ENCODE data around the gene TAGAP. TPM values are rescaled to one million over a fixed set of nuclear protein-coding genes. Genes with fewer than 3 reads are reported as not detected.

The TAGAP gene
- total RNA-seq, 1 experiment from 2014 or later = not detected

GRCh38 chr6:159042826-159043181 lies 2.0 kb downstream of the TAGAP start:
- no peak overlapping the region for H3K4me2 ChIP-seq (ENCODE audit: insufficient read depth, insufficient read length, low read length)
- no peaks in the 10 kb centered on the region for H3K27me3 ChIP-seq (ENCODE audit: insufficient read depth, low read length)
- H2AK5ac ChIP-seq (ENCODE audit: insufficient read length, low read length) = no peak overlapping the region

More at GRCh38 chr6:159042826-159043181, 2.0 kb downstream of the TAGAP start:
- Histone ChIP-seq H3K79me2 (ENCODE audit: insufficient read depth, low read length) (no peaks in the 10 kb centered on the region), H3K4me1 (ENCODE audit: insufficient read depth, low read length) (no peaks in the 10 kb centered on the region), H3K56ac (ENCODE audit: insufficient read length, low read depth, low read length) (no peak overlapping the region), H4K91ac (ENCODE audit: insufficient read length, low read depth, low read length) (no peak overlapping the region), H2BK5ac (ENCODE audit: insufficient read length, low read length) (no peak overlapping the region), H3K27ac (ENCODE audit: insufficient read length, low read depth, low read length) (no peak overlapping the region), H3T11ph (ENCODE audit: low read length) (no peak overlapping the region), H3K79me1 (ENCODE audit: insufficient read depth, low read depth, low read length, poor library complexity, severe bottlenecking) (no peaks in the 10 kb centered on the region), H4K20me1 (ENCODE audit: control insufficient read depth, insufficient read depth, insufficient read length) (no peaks in the 10 kb centered on the region), H3K9ac (ENCODE audit: extremely low read depth, insufficient read length, low read length) (no peak overlapping the region), H4K8ac (replicated peaks; ENCODE audit: insufficient read length, low read depth, low read length) (no peak overlapping the region), H3K18ac (ENCODE audit: insufficient read length, low read depth, low read length) (no peak overlapping the region), H2BK15ac (ENCODE audit: low read depth, low read length) (no peak overlapping the region), H4K5ac (ENCODE audit: insufficient read length, low read depth, low read length) (no peak overlapping the region), H3K9me3 (ENCODE audit: control insufficient read depth, low read depth, low read length) (no peaks in the 10 kb centered on the region), H3K23me2 (ENCODE audit: insufficient read length, low read depth, low read length, poor library complexity, severe bottlenecking) (no peaks in the 10 kb centered on the region), H2BK120ac (ENCODE audit: low read depth, low read length, poor library complexity, severe bottlenecking) (no peak overlapping the region), H2AFZ (ENCODE audit: low read length) (no peak overlapping the region), H3K4ac (ENCODE audit: low read depth, low read length) (no peak overlapping the region), H3K14ac (ENCODE audit: insufficient read depth, low read length) (no peak overlapping the region), H2BK20ac (ENCODE audit: low read depth, low read length, poor library complexity, severe bottlenecking) (no peak overlapping the region), H2BK12ac (ENCODE audit: insufficient read length, low read depth, low read length) (no peak overlapping the region), H3K23ac (ENCODE audit: insufficient read length, low read depth, low read length) (no peak overlapping the region)
- H3K4me1 Mint-ChIP-seq = peaks cover 12 to 15% of the 10 kb centered on the region in 2 experiments
- no peak overlapping the region for H3K27ac Mint-ChIP-seq
- WGBS (ENCODE audit: extremely low coverage, insufficient read length, low lambda C conversion rate) = no CpG with 5 or more reads among the region's 5 CpGs
- H3K9me3 Mint-ChIP-seq = no peaks in the 10 kb centered on the region
- DNase-seq = no peak
- H3K4me3 Mint-ChIP-seq = no peak overlapping the region
- TF ChIP-seq, protein P1, sequence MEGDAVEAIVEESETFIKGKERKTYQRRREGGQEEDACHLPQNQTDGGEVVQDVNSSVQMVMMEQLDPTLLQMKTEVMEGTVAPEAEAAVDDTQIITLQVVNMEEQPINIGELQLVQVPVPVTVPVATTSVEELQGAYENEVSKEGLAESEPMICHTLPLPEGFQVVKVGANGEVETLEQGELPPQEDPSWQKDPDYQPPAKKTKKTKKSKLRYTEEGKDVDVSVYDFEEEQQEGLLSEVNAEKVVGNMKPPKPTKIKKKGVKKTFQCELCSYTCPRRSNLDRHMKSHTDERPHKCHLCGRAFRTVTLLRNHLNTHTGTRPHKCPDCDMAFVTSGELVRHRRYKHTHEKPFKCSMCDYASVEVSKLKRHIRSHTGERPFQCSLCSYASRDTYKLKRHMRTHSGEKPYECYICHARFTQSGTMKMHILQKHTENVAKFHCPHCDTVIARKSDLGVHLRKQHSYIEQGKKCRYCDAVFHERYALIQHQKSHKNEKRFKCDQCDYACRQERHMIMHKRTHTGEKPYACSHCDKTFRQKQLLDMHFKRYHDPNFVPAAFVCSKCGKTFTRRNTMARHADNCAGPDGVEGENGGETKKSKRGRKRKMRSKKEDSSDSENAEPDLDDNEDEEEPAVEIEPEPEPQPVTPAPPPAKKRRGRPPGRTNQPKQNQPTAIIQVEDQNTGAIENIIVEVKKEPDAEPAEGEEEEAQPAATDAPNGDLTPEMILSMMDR (conservative IDR thresholded peaks at IDR 0.05) = no peak
- H3K36me3 Mint-ChIP-seq (ENCODE audit: insufficient read depth in 1 of 3, low read depth in 3 of 3) = no peaks in the 10 kb centered on the region
- H3K27me3 Mint-ChIP-seq (ENCODE audit: low read depth) = no peaks in the 10 kb centered on the region; the same call in 1 of the 2 replicates

Measured in H9 (cell line).